ENCODE data around the gene MAP4K4. TPM values are rescaled to one million over a fixed set of nuclear protein-coding genes. Genes with fewer than 3 reads are reported as not detected.
A peak's percentile ranks its signal among the peaks of the same experiment; 100 is the strongest.

Gene MAP4K4
- total and polyA plus RNA-seq, 2 of the 13 experiments (the other 11 are each of a cell fraction or from before 2014, with no cell fraction given): 105 to 264 TPM

- no peak for TF ChIP-seq KAT8 (CRISPR knock-in tag; IDR thresholded peaks at IDR 0.05)
- TF ChIP-seq FOXO1 (CRISPR knock-in tag; IDR thresholded peaks at IDR 0.05): no peak
- no peak for TF ChIP-seq CC2D1A (CRISPR knock-in tag; IDR thresholded peaks at IDR 0.05)
- TF ChIP-seq, protein P1, sequence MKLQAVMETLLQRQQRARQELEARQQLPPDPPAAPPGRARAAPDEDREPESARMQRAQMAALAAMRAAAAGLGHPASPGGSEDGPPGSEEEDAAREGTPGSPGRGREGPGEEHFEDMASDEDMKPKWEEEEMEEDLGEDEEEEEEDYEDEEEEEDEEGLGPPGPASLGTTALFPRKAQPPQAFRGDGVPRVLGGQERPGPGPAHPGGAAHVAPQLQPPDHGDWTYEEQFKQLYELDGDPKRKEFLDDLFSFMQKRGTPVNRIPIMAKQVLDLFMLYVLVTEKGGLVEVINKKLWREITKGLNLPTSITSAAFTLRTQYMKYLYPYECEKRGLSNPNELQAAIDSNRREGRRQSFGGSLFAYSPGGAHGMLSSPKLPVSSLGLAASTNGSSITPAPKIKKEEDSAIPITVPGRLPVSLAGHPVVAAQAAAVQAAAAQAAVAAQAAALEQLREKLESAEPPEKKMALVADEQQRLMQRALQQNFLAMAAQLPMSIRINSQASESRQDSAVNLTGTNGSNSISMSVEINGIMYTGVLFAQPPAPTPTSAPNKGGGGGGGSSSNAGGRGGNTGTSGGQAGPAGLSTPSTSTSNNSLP (IDR thresholded peaks at IDR 0.05; ENCODE audit: low read depth, low read length): peak; percentile 38; the same call in 1 of the 2 replicates
- no peak for TF ChIP-seq RARA (CRISPR knock-in tag; IDR thresholded peaks at IDR 0.05)
- 0 out of 2 replicates have a peak, but pooled peaks have one; percentile 13 for TF ChIP-seq TFAP4 (IDR thresholded peaks at IDR 0.05; ENCODE audit: borderline replicate concordance, low read depth)
- TF ChIP-seq SMC3 (IDR thresholded peaks at IDR 0.05; ENCODE audit: low read length): peak; percentile 20; the same call in 1 of the 2 replicates
- no peak for TF ChIP-seq ZBTB33 (CRISPR knock-in tag; IDR thresholded peaks at IDR 0.05)
- no peak for TF ChIP-seq AFF4 (CRISPR knock-in tag; IDR thresholded peaks at IDR 0.05)
- TF ChIP-seq ZBTB14 (CRISPR knock-in tag; IDR thresholded peaks at IDR 0.05): no peak
- TF ChIP-seq ASH2L (IDR thresholded peaks at IDR 0.05; ENCODE audit: insufficient read length, low read depth, low read length): peak; percentile 27
Observed at GRCh38 chr2:101745711-101746694, 48.5 kb downstream of the MAP4K4 start (continued).
